MG63 (cell line): ENCODE measurements around the gene IMPDH1. TPM values are rescaled to one million over a fixed set of nuclear protein-coding genes. Genes with fewer than 3 reads are reported as not detected.

ENCODE experiments used
- DNase-seq: peaks from one replicate; pipeline ENCODE4 v3.0.0-alpha.2; 2020
- H3K27me3 ChIP-seq: fragments of 250-450 bp; sonication (Bioruptor Pico); 2 replicates; pipeline ENCODE4 v1.5.1; 2020; ENCODE audit warnings: mild to moderate bottlenecking, moderate library complexity
- H3K36me3 ChIP-seq: fragments of 250-450 bp; sonication (Bioruptor Pico); 2 replicates; pipeline ENCODE4 v1.5.1; 2020; ENCODE audit warnings: mild to moderate bottlenecking, moderate library complexity
- H3K4me3 ChIP-seq: fragments of 250-450 bp; sonication (Bioruptor Pico); 2 replicates; pipeline ENCODE4 v1.5.1; 2020; ENCODE audit warnings: mild to moderate bottlenecking, moderate library complexity
- H3K9me3 ChIP-seq: fragments of 250-450 bp; sonication (Bioruptor Pico); 2 replicates; pipeline ENCODE4 v1.5.1; 2020; ENCODE audit warnings: mild to moderate bottlenecking, moderate library complexity
- total RNA-seq: library from RNA; depleted of rRNA; stranded (reverse); fragments of >200 nt; shearing (Covaris generic); gene quantifications from 2 replicates; pipeline ENCODE4 v1.2.3, GENCODE V29; 2014; ENCODE audit warnings: low replicate concordance

IMPDH1 gene
- total RNA-seq, 1 experiment from 2014 or later: 67.6 TPM

DNA sequence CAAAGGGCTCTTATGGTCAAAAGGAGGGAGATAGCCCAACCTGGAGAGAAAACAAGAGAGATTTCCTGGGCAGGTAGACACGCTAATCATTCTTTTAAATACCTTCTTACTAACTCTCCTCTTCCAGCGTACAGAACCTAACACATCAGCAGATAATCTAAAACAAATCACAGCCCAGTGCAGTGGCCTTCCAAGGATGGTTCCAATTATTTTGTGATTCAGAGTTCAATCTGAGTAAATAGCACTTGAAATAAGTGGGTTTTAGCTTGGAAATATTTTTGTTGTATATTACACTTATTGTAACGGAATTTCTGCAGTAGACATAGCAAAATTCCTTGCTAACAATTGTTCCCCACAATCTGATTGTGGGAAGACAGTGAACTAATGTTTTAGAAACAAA, 7.3 kb upstream of the IMPDH1 start:
- DNase-seq: no peak
- no peaks in the 10 kb centered on the region for H3K27me3 ChIP-seq
- H3K9me3 ChIP-seq: no peaks in the 10 kb centered on the region
- H3K4me3 ChIP-seq: no peak overlapping the region
- no peaks in the 10 kb centered on the region for H3K36me3 ChIP-seq

- Histone ChIP-seq H3K4me3 (no peak overlapping the region), H3K36me3 (no peaks in the 10 kb centered on the region), H3K9me3 (no peaks in the 10 kb centered on the region), H3K27me3 (no peaks in the 10 kb centered on the region; the same call in 1 of the 2 replicates)
- DNase-seq: no peak
Observed at GRCh38 chr7:128415217-128415785, 5.5 kb upstream of the IMPDH1 start.

DNA sequence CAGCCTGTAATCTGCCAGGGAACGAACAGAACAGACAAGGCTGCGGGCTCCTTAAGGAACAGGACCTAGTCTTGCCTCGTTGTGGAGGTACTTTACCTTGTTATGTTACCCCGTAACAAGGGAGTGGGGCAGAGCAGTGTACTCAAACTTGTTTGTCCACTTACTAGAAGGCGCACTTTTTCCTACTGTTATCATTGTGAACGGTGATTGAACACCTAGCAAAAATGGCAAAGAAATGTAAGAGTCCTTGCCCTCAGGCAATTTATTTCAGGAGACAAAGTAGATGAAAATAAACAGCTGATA, 620 bp upstream of the IMPDH1 start:
- H3K4me3 ChIP-seq: peak overlapping the region; percentile 54
- no peaks in the 10 kb centered on the region for H3K36me3 ChIP-seq
- no peaks in the 10 kb centered on the region; the same call in 1 of the 2 replicates for H3K27me3 ChIP-seq
- no peak for DNase-seq
- no peaks in the 10 kb centered on the region for H3K9me3 ChIP-seq

GRCh38 chr7:128408709-128409595, 830 bp downstream of the IMPDH1 start:
- Histone ChIP-seq H3K36me3 (no peaks in the 10 kb centered on the region), H3K27me3 (no peaks in the 10 kb centered on the region; the same call in 1 of the 2 replicates), H3K4me3 (peak overlapping the region; percentile 54), H3K9me3 (no peaks in the 10 kb centered on the region)
- no peak for DNase-seq

DNA sequence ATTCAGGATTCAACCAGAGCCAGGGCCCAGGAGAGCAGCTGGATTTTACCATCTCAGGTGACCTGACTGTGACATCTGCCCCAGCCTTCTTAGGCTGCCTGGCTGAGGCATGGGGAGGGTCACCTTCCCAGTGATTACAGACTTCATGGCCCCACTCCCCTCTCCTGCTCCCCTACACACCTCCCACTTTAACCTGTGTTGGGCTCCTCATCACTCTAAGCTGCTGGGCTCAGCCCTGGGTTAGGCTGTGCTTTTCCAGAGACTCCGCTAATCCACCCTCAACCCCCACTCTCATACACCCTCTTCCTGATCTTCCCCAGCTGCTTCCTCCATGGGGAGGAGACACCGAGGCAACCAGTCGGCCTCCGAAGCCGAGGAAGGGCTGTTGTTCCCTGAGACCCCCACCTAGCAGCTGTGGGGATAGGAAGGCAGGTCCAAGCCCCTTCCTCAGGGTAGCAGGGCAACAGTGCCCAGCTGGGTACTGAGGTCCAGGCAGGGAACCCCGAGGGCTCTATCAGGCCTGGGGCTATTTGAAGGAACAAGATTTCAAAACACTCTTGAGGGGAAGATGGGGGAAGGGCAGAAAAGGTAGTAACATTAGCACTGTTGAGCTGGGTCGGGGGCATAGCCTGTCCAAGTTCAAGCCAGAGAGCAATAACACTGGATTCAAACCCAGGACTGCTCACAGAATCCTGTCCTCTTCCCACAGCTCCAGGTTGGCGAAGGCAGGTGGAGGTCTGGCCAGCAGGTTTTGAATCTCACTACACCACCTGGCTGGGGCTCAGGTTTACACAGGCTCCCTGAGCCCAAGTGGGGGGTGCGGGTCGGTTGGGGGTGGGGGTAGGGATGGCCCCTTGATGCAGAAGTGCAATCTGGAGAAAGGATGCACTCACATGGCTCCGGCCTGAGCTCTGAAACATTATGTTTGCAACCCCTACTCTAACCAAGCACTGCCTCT, 1.8 kb downstream of the IMPDH1 start:
- Histone ChIP-seq H3K4me3 (no peak overlapping the region), H3K27me3 (no peaks in the 10 kb centered on the region; the same call in 1 of the 2 replicates), H3K9me3 (no peaks in the 10 kb centered on the region), H3K36me3 (no peaks in the 10 kb centered on the region)
- DNase-seq: no peak

GRCh38 chr7:128407233-128407589, 2.6 kb downstream of the IMPDH1 start:
- no peak for DNase-seq
- Histone ChIP-seq H3K9me3 (no peaks in the 10 kb centered on the region), H3K36me3 (no peaks in the 10 kb centered on the region), H3K4me3 (no peak overlapping the region), H3K27me3 (no peaks in the 10 kb centered on the region; the same call in 1 of the 2 replicates)

GRCh38 chr7:128406314-128407232, 3.2 kb downstream of the IMPDH1 start:
- Histone ChIP-seq H3K27me3 (no peaks in the 10 kb centered on the region; the same call in 1 of the 2 replicates), H3K4me3 (no peak overlapping the region), H3K9me3 (no peaks in the 10 kb centered on the region), H3K36me3 (no peaks in the 10 kb centered on the region)
- DNase-seq: no peak

GRCh38 chr7:128405471-128406313, 4.1 kb downstream of the IMPDH1 start:
- Histone ChIP-seq H3K4me3 (peak overlapping the region; percentile 67), H3K36me3 (no peaks in the 10 kb centered on the region; the same call in none of the 2 replicates), H3K9me3 (no peaks in the 10 kb centered on the region), H3K27me3 (no peaks in the 10 kb centered on the region)
- DNase-seq: peak; percentile 47

DNA sequence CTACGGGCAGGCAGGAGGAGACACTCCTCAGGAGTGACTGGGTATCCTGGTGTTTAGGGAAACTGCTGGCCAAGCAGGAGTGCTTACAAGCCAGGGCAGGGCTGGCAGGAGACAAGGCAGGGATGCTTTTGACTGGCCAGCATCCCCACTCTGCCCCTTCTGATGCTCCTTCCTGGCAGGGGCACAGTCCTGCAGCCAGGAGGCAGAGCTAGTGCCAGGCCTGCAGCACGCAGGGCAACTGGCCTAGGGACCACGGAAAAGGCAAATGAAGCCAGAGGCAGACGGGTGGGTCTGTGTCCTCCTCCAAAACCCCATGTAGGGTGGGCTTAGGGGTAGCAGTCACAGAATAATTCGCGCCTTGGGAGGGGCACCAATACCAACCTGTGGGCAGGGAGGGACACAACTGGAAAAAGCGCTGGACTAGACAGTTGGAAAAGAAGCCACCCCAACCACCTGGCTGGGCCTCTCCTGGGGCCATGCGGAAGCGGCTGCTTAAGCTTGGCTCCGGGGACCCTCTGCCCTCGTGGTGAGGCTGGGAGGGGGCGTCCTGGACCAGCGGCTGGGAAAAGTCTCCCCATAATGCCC, 4.8 kb downstream of the IMPDH1 start:
- DNase-seq: peak; percentile 60
- H3K4me3 ChIP-seq: peak overlapping the region; percentile 67

GRCh38 chr7:128404143-128404681, 5.6 kb downstream of the IMPDH1 start:
- peak overlapping the region; percentile 67 for H3K4me3 ChIP-seq
- H3K9me3 ChIP-seq: no peaks in the 10 kb centered on the region
- H3K36me3 ChIP-seq: no peaks in the 10 kb centered on the region; the same call in none of the 2 replicates
- DNase-seq: no peak
- H3K27me3 ChIP-seq: no peaks in the 10 kb centered on the region

More for the DNA sequence above, 4.8 kb downstream of the IMPDH1 start:
- no peaks in the 10 kb centered on the region for H3K27me3 ChIP-seq
- H3K9me3 ChIP-seq: no peaks in the 10 kb centered on the region
- no peaks in the 10 kb centered on the region; the same call in none of the 2 replicates for H3K36me3 ChIP-seq

DNA sequence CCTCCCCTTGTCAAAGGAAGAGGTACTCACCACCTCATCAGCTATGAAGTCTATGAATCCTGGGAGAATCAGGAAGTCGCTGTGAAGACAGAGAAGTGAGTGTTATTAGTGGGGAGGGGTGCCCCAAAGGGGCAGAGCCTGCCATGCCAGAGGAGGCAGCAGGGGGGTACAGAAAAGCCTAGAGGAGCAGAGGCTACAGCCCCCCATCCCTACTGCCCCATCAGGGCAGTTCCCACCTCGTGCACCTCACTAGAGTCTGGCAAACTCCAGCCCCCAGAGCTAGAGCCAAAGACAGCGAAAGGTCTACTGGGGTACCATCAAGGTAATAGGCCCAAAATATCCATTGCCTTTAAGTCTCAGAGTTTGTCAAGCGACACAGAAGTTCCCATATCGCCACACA, 6.1 kb downstream of the IMPDH1 start:
- no peak for DNase-seq
- Histone ChIP-seq H3K9me3 (no peaks in the 10 kb centered on the region), H3K27me3 (no peaks in the 10 kb centered on the region), H3K36me3 (no peaks in the 10 kb centered on the region; the same call in none of the 2 replicates), H3K4me3 (no peak overlapping the region)

- no peaks in the 10 kb centered on the region for H3K9me3 ChIP-seq
- H3K27me3 ChIP-seq: no peaks in the 10 kb centered on the region
- no peak for DNase-seq
- peaks cover 8% of the 10 kb centered on the region for H3K36me3 ChIP-seq
- H3K4me3 ChIP-seq: no peak overlapping the region
Observed at GRCh38 chr7:128402356-128402755, 7.4 kb downstream of the IMPDH1 start.

- Histone ChIP-seq H3K36me3 (peaks cover 8% of the 10 kb centered on the region), H3K27me3 (no peaks in the 10 kb centered on the region), H3K9me3 (no peaks in the 10 kb centered on the region), H3K4me3 (no peak overlapping the region)
- no peak for DNase-seq
Observed at GRCh38 chr7:128400566-128400965, 9.2 kb downstream of the IMPDH1 start.

GRCh38 chr7:128399991-128400390, 9.8 kb downstream of the IMPDH1 start:
- Histone ChIP-seq H3K36me3 (peaks cover 8% of the 10 kb centered on the region), H3K9me3 (no peaks in the 10 kb centered on the region), H3K4me3 (no peak overlapping the region), H3K27me3 (no peaks in the 10 kb centered on the region)
- DNase-seq: no peak

GRCh38 chr7:128398841-128399135, 11.0 kb downstream of the IMPDH1 start:
- Histone ChIP-seq H3K36me3 (peaks cover 8% of the 10 kb centered on the region), H3K27me3 (no peaks in the 10 kb centered on the region), H3K4me3 (no peak overlapping the region), H3K9me3 (no peaks in the 10 kb centered on the region)
- no peak for DNase-seq
